ENCODE data around the gene C1RL.

The C1RL gene

DNA sequence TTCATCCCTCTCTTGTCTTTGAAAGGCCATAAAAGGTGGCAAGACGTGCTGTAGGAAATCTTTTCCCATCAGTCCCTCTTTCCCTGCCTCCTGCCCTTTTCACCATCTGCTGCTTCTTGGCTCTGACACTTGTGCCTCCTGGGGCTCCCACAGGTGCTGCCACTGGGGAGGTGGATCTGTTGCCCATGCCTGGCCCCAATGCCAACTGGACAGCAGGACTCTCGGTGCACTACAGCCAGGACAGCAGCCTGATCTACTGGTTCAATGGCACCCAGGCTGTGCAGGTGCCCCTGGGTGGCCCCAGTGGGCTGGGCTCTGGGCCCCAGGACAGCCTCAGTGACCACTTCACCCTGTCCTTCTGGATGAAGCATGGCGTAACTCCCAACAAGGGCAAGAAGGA, 27.7 kb upstream of the C1RL start:
- no peak for DNase-seq (ENCODE audit: low spot score)

DNA sequence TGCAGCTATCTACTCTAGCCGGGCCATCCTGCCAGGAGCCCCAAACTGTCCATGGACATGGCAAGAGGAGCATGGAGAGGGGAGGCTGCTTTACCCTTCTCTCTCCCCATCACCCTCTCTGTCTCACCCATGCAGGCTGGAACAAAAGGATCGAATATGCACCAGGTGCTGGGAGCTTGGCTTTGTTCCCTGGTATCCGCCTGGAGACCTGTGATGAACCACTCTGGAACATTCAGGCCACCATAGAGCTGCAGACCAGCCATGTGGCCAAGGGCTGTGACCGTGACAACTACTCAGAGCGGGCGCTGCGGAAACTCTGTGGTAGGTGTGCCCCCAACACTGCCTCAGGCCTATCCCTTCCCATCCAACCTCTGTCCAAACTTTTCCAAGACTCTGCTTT, 27.1 kb upstream of the C1RL start:
- no peak for DNase-seq (ENCODE audit: low spot score)

DNA sequence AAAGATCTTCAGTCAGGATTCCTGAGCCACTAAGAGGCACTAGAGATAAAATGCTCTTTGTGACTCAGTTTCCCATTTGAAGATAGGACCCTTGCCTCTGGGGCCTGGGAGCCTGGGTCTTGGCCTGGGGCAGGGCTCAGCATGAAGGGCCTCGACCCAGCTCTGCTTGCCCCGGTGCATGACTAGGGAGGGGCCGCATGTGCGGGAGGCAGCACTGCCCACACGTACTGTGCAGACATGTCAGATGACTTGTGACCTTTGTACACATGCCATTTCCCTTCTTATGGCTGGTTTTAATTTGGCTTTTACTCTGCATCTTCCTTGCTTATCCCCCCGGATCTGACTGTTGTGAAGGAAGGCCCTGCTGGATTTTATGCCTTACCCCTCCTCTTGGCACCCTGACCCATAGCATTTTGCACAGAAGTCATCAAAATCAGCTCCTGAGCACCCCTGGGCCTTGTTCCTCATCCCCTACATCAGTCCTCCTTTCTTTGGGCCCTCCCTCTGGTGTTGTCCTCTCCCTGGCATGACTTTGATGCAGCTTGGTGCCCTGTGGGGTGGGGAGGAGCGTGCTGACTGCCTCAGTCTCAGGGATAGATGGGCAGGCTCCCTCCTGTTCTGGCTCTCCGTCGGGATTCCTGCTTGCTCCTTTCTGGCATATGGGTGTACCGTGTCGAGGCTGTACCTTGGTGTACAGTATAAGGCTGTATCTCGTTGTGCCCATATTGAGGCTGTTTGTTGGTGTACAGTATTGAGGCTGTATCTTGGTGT, 25.6 kb upstream of the C1RL start:
- no peak for DNase-seq (ENCODE audit: low spot score)

DNA sequence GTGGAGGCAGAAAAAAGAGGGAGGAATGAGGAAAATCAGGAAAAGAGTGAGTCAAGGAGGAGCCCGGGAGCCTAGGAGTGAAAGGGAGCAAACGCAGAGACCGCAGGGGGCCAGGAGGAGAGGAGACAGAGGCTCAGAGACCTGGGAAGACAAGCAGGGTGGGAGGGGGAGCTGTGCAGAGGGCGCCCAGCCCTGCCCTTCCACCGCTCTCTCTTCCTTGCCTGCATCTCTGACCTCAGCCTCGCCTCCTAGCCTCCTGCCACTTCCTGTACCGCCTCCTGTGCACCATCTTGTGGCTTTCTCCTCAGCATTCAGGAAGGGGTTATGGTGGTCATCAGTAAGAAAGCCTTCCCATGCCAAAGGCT, 22.5 kb upstream of the C1RL start:
- no peak for DNase-seq (ENCODE audit: low spot score)

DNA sequence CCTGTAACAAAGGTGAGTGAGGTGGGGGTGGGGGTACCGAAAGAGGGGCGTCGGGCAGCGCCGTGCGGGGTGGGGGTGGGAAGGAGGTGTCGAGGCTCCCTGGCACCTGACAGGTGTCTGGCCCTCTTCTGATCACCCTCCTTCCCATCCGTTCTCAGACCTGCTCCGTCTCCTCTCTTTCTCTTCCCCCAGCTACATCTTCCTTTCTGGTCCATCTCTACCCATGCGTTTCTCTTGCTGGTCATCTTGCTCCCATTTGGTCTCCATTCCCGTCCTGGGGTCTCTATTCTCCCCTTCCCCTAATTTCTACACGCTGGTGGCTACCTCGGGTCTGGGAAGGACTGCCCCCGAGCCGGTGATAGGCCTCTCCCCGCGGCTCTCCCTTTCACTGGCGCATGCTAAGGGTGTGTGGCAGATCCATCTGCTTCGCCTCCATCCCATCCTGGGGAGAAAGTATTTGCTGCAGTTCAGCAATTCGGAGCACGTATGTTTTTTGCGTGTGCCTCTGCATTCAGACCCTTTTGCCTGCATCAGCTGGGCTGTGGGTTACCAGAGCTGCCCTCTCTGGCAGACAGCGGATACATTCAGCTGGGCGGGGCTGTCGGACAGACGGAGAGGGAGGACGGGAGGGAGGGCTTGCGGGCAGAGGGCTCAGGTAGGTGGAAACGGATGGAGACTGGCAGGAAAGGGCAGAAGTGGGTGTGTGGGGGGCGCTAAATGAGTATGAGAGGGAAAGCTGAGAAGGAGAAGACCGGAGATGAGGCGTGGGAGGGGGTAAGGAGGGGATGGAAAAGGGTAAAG, 21.9 kb upstream of the C1RL start:
- no peak for DNase-seq (ENCODE audit: low spot score)

DNA sequence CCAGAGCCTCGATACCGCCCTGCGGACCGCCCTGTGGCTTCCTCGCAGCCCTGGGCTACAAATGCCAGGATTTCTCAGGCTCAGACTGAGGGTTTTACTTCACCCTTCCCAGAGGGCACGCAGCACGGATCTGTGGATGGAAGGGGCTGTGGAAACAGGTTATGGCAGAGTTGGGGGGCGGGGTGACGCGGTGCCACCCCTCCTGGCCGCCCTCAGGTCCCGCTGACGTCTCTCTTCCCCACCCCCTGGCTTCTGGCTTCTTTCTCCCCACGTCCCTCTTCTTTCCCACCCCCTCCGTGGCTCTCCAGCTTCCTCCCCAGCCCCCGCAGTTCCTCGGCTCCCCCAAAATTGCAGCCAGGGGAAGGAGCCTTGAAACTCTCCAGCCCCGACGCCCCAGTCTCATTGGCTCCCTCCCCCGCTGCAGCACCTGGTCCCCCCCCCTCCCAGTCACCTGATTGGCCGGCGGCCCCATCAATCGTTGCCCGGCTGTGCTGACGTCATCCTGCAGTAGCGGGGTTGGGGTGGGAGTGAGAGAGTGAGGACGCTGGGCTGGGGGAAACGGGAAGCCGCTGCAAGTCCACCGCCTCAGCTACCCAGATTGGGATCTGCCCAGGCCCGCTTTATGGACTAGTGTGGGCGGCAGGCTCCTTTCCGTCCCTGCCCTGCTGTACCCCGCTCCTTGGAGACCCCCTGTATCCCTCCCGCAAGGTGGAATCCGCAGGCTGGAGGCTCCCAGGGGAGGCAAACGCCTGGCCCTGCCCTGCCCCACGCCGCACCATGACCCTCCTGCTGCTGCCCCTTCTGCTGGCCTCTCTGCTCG, 21.1 kb upstream of the C1RL start, which contains the start of gene CLSTN3:
Gene CLSTN3, plus strand, starts transcription at position 500 of the 820 bp plus-strand sequence. Its CDS starts 278 bp downstream, at position 778.
- no peak for DNase-seq (ENCODE audit: low spot score)

DNA sequence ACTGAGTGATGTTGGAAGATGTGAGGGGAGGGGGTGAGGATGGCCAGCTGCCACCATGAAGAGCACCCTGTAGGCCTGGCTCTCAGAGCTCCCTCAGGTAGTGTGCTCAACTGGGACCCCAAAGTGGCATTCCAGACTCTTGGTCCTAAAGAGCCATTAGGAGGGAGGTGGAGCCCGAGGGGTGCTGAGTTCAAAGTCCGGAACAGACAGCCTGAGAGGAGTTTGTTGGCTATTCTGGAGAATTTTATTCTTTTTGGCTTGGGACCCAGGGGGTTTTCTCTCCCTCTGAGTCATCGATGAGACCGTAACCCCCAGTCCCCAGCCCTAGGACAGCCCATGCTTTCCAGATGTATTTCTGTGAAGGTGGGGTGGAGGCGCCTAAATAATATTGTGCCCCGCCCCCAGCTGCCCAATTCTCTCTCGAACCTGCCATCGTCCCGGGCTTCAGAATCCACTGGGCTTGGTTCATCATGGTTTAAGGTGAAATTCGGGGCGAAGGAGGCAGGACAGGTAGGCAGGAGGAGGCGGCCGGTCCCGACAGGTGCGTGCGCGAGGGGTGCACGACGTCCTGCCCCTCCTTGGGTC, 20.4 kb upstream of the C1RL start:
- DNase-seq (ENCODE audit: low spot score), result no peak

DNA sequence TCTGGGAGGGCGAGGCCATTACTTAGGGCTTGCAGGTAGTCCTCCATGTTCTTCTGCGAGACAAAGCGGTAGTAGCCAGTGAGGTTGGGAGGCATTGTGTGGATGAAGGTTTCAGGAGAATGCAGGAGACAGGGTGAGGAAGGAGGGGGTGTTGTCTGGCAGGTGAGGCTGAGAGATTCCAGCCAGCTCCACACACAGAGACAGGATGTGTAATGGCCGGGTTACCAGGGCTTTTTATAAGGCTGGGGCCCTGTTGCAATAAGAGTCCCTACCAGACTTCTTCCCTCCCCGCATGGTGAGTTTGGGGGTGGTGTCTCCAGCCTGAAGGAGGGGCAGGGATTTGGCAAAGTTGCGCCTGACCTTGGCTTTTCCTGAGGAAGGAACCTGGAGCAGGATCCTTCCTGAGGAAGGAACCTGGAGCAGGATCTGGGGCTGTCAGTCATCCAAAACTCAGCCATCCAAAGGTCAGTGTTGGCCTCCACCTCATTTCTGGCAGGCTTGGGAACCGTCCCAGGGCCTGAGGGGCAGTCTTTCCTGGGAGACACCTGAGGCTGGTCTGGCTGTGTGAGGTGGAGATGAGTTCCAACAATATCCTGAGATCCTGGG, 19.8 kb upstream of the C1RL start, which contains the start of gene RBP5:
Gene RBP5, minus strand, starts transcription at position 209 of the 606 bp plus-strand sequence. Its CDS starts 114 bp downstream, at position 95.
- no peak for DNase-seq (ENCODE audit: low spot score)

DNA sequence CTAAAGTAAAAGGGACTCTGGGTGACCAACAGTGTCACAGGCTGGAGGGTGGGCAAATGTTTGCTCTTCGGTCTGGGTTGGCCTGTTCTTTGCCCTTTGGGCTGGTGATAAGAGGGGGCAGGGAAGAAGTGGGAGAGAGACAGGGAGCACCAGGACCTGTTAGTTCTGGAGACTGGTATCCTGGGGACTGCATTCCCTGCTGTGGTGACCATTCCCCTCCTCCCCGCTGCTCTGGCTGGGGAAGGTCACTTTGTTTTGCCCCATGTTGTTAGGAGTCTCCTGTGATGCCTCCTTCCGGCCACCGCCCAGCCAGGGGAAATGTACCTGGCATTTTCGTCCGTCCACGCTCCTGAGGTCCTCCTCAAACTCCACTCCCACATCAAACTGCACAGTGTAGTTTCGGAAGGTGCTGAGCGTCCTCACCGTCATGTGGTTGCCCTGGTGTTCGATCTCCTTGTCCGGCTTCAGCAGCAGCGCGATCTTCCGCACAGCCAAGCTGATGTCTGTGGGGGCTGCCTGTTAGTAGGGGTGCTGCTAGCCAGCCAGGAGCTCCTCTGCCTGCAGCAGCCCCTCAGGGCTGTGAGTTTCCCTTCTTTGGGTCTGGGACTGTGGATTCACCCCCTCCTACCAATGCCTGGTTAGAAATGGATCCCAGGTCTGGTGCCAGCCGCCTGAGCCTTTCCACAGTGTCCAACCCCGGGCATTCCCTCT, 19.1 kb upstream of the C1RL start:
- DNase-seq (ENCODE audit: low spot score), result no peak

DNA sequence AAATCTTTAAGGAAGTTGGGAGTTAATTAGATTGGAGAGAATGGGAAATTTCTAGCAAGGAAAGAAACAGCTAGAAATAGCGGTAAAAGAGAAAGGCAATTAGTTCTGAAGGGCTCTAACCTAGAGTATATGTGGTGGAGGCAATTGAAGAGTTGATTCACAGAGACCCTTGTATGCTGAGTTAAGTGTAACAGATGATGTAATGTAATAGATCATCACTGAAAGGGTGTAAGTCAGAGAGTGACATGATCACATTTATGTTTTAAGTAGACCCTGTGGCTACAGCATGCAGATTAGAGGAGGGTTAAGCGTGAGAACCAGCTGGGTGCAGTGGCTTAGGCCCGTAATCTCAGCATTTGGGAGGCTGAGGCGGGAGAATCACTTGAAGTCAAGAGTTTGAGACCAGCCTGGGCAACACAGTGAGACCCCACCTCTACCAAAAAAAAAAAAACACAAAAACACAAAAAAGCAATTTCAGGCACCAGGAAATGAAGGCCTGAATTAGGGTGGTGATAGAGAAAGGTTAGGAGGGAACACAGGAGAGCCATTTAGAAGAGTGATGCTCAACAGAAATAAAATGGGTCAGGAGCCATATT, 16.7 kb upstream of the C1RL start:
- DNase-seq (ENCODE audit: low spot score), result no peak

DNA sequence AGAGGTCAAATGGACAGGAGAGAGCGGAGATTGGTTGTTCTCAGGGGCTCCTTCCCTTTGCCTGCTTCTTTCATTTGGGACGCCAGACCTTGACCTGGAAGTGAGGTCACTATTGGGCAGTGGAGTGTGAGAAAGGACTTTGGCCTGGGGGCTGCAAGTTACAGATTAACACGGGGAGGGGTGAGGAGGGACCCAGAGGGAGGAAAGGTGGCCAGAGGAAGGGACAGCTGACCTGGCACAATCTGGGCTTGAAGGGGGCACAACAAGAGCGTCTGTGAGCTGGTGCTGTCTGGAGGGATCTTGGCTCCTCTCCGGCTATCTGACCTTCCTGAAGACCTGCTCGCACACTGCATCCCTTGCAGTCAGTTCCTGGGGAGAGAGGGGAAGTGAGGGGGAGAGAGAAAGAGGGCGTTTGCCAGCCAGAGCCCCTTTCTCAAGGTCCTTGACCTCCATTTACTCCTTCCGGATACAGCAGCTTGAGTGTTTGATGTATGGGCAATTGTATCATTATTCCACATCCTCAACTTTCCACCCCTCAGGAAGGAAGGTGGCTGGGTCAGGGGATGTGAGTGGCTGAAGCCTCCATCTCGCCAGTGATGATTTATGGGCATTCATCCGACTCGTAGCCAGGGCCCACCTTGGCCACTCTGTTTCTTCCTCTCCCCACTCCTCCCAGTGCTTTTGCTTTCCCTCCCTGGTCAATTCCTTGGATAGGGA, 14.9 kb upstream of the C1RL start:
- no peak for DNase-seq (ENCODE audit: low spot score)

DNA sequence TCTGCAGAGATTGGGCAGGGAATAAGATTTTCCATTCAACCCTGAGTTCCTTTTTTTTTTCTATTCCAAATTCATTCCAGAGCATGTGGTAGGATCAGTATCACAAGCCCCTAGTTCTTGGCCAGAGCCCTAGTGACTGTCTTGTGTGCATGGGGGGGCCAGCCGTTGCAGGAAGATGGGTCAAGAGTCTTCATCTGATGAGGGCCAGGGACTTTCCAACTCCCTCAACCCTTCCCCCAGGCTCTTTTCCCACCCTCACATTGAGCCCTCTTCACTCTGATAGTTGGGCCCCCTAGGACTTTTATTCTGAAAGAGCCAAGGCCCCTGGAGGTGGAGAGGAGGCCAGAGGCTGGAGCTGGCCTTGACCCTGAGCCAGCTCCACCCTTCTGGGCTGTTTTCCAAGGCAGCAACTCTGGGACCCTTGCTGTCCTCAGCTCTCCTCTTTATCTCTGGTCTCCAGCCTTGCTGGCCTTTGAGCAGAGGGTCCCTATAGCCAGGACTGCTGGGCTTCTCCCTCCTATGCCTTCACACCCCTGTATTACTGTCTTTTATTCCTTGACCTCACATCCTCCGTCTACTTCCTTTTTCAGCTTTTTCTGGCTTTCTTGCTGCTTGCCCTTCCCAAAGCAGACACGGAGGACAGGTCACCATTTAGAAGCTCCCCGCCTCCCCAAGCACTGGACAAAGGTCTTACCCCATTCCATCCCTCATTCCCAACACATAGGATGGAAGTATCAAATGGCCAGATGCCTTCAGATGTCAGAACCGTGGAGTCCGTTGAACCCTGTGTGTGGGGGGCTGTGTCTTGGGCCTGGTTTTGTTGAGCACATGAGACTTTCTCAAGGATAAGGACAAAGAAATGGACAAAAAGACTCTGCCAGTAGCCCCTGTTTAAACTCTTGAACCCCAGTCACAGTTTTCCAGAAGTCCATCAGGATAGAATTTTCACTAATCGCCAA, 14.1 kb upstream of the C1RL start:
- no peak for DNase-seq (ENCODE audit: low spot score)

DNA sequence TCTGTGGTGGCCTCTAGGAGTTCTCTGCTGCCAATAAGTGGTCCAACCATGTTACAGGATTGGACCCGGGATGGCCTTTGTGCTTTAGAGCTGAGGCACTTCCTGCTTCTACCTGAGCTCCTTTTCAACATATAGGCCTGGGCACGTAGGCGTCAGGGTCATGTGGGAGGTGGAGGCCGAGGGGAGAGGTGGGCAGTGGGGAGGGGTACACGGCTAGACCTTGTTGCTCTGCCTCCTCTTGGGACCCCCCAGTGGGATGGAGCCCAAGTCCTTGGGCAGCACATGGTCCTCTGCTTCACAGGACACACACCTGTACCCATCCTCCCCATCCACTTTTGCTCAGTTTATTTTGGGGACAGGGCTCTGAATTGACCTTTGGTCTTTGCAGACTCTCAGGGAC, 12.3 kb upstream of the C1RL start:
- no peak for DNase-seq (ENCODE audit: low spot score)

DNA sequence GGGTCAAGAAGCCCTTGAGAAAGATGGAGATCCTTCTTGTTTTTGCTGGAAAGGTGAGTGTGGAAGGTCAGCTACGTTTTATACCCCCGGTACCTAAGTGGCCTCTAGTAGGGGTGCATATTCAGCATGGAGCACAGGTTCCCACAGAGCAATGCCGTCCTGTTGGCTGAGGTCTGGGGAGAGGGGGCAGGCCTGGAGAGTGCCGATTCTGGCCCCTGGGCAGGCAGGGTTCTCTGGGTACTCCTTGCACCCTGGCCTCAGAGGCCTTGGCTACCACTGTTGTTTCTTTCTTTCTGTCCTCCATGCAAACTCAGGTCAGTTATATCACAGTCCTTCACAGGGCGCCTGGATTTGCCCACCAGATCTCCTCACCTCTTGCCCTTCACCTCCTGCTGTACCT, 11.2 kb upstream of the C1RL start:
- no peak for DNase-seq (ENCODE audit: low spot score)

DNA sequence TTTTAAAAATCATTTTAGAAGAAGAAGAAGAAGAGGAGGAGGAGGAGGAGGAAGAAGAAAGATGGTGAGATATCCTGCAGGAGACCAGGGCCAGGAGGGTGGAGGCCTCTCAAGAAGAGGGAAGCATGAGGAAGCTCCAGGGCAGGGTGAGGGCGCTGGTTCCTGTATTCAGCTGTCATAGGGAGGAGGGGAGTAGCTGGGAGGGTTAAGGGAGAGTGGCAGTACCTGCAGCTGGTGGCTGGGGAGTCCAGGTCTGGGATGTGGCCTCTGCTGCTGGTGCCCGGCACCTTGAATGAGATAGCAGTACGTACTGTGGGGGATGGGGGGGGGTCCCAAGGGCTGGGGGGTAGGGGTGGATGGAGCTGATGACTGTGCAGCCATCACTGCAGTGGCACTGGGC, 9.9 kb upstream of the C1RL start:
- no peak for DNase-seq (ENCODE audit: low spot score)

DNA sequence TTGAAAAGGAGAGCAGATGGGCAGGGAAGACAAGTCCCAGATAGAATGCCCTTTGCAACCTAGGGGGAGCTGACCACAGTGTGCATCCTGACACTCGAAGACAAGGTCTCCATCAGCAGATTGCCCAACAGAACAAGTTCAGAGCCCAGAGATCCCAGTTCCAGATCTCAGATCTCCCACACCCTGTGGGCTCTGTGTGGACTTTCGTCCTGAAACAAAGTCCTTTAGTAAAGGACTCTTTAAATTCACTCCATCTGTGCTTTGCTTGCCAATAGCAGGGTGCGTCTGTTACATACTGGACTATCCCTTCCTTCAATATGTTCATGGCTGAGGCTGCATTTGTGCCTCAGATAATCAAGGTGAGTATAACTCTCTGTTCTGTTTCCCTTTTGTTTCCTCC, 8.7 kb upstream of the C1RL start:
- no peak for DNase-seq (ENCODE audit: low spot score)

DNA sequence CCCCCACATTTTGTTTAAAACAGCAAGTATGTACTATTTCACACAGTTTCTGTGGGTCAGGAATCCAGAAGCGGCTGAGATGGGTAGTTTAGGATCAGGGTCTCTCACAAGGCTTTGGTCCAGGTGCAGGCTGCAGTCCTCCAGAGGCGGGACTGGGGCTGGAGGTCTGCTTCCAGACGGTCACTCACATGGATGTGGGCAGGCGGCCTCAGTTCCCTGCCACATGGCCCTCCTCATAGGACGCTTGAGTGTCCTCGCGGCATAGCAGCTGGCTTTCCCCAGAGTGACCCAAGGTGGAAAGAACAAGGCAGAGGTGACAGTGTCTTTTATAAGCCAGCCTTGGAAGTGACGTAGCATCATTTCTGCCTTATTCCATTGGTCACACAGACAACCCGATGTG, 7.9 kb upstream of the C1RL start:
- no peak for DNase-seq (ENCODE audit: low spot score)

DNA sequence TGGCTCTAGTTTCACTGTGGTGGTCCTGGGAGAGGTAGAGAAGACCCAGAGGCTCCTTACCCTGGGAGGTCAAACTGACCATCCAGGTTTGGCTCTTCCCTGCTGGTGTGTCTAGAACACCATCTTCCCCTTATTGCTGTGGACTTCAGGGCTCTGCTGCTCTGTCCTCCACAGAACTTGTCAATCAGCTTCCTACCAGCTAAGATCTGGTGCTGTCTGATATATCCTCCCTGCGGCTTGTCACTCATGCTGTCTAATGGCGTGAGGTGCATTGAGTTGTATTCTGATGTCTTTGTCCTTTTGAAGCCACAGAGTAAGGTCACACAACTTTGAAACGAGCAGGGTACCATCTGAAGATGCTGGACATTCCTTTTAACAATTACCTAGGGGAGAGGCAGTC, 7.2 kb upstream of the C1RL start:
- no peak for DNase-seq (ENCODE audit: low spot score)

DNA sequence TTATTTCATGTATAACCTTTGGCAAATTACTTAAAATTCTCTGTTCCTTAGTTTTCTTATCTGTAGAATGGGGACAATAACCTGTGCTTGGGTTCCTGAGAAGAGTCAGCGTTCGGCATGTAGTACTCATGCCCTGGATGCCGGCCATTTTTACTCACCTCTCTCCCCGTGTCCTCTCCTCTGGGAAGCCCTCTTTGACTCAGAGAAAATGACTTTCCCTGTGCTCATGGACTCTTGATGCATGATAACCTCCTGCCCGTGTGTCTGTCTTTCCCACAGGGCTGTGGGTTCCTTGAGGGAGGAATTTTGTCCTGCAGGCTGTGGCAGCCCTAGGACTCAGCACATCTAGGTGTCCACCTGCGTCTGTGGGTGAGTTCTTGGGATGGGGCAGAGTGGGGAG, 5.8 kb upstream of the C1RL start:
- no peak for DNase-seq (ENCODE audit: low spot score)

Measured in LoVo (cell line).